ENCODE measurements around the gene RPL22L1.

RPL22L1 gene

DNA sequence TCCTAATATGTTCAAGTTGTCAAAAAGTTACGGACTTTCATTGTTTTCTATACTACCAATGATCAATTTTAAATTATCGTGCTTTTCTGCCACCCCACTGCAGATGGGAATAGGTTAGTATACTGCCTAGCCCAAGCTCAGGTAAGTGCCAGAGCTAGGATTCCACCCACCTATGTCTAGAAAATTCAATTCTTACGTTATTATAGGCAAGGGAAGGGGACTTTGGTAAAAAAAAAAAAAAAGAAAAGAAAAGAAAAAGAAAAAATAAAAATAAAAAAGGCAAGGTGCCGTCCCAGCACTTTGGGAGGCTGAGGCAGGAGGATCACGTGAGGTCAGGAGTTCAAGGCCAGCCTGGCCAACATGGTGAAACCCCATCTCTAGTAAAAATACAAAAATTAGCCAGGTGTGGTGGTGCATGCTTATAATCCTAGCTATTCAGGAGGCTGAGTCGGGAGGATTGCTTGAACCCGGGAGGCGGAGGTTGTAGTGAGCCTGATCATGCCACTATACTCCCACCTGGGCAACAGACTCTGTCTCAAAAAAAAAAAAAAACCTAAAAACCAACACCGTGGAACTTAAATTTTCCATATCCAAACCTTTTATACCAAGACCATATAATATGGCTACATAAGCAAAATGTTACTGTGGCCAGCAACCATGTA, 1.3 kb downstream of the RPL22L1 start:
- ATAC-seq: no peak
- TF ChIP-seq, protein P1, sequence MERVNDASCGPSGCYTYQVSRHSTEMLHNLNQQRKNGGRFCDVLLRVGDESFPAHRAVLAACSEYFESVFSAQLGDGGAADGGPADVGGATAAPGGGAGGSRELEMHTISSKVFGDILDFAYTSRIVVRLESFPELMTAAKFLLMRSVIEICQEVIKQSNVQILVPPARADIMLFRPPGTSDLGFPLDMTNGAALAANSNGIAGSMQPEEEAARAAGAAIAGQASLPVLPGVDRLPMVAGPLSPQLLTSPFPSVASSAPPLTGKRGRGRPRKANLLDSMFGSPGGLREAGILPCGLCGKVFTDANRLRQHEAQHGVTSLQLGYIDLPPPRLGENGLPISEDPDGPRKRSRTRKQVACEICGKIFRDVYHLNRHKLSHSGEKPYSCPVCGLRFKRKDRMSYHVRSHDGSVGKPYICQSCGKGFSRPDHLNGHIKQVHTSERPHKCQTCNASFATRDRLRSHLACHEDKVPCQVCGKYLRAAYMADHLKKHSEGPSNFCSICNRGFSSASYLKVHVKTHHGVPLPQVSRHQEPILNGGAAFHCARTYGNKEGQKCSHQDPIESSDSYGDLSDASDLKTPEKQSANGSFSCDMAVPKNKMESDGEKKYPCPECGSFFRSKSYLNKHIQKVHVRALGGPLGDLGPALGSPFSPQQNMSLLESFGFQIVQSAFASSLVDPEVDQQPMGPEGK (CRISPR knock-in tag; IDR thresholded peaks at IDR 0.05; ENCODE audit: borderline replicate concordance): no peak
- TF ChIP-seq ESRRG (CRISPR knock-in tag; IDR thresholded peaks at IDR 0.05) (no peak), ZFP30 (CRISPR knock-in tag; IDR thresholded peaks at IDR 0.05) (no peak), PPARA (CRISPR knock-in tag; IDR thresholded peaks at IDR 0.05; ENCODE audit: borderline replicate concordance) (no peak), ZC3H10 (CRISPR knock-in tag; IDR thresholded peaks at IDR 0.05) (no peak), ISL1 (CRISPR knock-in tag; IDR thresholded peaks at IDR 0.05) (no peak), TOX (CRISPR knock-in tag; IDR thresholded peaks at IDR 0.05; ENCODE audit: borderline replicate concordance) (no peak), OSR1 (CRISPR knock-in tag; IDR thresholded peaks at IDR 0.05) (no peak), ZNF70 (CRISPR knock-in tag; IDR thresholded peaks at IDR 0.05) (no peak), ARNTL (CRISPR knock-in tag; IDR thresholded peaks at IDR 0.05; ENCODE audit: borderline replicate concordance, low read depth) (no peak), ZNF8 (CRISPR knock-in tag; IDR thresholded peaks at IDR 0.05) (no peak), ZNF565 (CRISPR knock-in tag; conservative IDR thresholded peaks at IDR 0.05; ENCODE audit: low read depth) (no peak), BACH2 (CRISPR knock-in tag; IDR thresholded peaks at IDR 0.05; ENCODE audit: borderline replicate concordance) (no peak)
- TF ChIP-seq, protein P2, sequence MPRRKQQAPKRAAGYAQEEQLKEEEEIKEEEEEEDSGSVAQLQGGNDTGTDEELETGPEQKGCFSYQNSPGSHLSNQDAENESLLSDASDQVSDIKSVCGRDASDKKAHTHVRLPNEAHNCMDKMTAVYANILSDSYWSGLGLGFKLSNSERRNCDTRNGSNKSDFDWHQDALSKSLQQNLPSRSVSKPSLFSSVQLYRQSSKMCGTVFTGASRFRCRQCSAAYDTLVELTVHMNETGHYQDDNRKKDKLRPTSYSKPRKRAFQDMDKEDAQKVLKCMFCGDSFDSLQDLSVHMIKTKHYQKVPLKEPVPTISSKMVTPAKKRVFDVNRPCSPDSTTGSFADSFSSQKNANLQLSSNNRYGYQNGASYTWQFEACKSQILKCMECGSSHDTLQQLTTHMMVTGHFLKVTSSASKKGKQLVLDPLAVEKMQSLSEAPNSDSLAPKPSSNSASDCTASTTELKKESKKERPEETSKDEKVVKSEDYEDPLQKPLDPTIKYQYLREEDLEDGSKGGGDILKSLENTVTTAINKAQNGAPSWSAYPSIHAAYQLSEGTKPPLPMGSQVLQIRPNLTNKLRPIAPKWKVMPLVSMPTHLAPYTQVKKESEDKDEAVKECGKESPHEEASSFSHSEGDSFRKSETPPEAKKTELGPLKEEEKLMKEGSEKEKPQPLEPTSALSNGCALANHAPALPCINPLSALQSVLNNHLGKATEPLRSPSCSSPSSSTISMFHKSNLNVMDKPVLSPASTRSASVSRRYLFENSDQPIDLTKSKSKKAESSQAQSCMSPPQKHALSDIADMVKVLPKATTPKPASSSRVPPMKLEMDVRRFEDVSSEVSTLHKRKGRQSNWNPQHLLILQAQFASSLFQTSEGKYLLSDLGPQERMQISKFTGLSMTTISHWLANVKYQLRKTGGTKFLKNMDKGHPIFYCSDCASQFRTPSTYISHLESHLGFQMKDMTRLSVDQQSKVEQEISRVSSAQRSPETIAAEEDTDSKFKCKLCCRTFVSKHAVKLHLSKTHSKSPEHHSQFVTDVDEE (CRISPR knock-in tag; IDR thresholded peaks at IDR 0.05): no peak
- TF ChIP-seq, protein P3, sequence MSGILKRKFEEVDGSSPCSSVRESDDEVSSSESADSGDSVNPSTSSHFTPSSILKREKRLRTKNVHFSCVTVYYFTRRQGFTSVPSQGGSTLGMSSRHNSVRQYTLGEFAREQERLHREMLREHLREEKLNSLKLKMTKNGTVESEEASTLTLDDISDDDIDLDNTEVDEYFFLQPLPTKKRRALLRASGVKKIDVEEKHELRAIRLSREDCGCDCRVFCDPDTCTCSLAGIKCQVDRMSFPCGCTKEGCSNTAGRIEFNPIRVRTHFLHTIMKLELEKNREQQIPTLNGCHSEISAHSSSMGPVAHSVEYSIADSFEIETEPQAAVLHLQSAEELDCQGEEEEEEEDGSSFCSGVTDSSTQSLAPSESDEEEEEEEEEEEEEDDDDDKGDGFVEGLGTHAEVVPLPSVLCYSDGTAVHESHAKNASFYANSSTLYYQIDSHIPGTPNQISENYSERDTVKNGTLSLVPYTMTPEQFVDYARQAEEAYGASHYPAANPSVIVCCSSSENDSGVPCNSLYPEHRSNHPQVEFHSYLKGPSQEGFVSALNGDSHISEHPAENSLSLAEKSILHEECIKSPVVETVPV (CRISPR knock-in tag; IDR thresholded peaks at IDR 0.05): no peak

DNA sequence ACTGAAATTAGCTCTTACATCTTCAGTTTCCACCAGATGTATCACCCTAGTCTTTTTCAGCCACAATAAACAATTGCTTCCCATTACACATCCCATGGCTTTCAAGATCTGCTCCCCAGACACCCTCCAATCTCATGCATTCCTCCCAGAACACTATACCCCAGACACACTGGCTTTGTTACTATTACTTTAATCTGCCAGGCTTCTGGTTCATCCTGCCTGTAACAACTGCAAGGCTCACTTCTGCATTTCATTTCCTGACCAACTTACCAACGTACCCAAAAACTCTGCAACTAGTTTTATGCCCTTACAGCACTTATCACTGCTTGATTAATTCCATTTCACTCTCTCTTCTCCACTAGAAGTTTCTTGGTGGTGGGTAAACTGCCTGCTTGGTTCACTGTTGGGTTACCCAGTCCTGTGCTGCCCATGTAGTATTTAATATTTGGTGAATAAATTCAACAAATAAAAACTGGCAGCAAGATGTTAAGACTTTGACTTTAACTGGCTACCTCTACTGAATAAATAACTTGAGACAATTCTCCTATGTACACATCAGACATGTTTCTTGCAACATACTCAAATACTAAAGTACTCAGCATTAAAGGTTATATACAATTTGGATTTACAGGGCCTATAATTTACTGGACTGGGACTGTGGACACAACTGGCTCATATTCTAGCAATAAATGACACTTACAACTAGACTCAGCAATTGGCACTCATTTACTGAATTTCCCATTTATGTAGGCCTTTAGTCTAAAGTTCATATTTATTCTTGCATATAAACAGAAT, 2.7 kb downstream of the RPL22L1 start:
- TF ChIP-seq CSDC2 (CRISPR knock-in tag; IDR thresholded peaks at IDR 0.05): no peak
- no peak for ATAC-seq

DNA sequence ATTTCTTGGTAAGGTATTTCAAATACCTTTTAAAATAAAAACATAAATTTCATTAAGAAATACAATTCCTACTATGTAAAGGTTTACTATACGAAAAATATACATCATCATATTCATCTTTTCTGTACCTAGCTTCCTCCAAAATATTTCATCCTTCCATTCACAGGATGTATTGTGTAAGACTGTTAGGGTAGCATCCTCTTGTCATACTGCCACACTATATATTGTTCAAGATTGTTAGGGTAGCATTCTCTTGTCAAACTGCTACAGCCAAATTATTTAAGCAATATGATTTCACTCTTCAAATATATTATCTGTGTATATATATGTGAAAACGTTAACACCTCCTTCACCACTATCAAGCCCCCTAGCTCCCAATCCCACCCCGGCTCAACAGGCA, 3.5 kb downstream of the RPL22L1 start:
- TF ChIP-seq ZNF70 (CRISPR knock-in tag; IDR thresholded peaks at IDR 0.05) (no peak), ZNF565 (CRISPR knock-in tag; conservative IDR thresholded peaks at IDR 0.05; ENCODE audit: low read depth) (no peak), ZFP3 (CRISPR knock-in tag; IDR thresholded peaks at IDR 0.05) (no peak), ARNTL (CRISPR knock-in tag; IDR thresholded peaks at IDR 0.05; ENCODE audit: borderline replicate concordance, low read depth) (no peak), SNAI2 (CRISPR knock-in tag; IDR thresholded peaks at IDR 0.05) (no peak), ESRRG (CRISPR knock-in tag; IDR thresholded peaks at IDR 0.05) (no peak), BACH2 (CRISPR knock-in tag; IDR thresholded peaks at IDR 0.05; ENCODE audit: borderline replicate concordance) (no peak)
- TF ChIP-seq, protein P4, sequence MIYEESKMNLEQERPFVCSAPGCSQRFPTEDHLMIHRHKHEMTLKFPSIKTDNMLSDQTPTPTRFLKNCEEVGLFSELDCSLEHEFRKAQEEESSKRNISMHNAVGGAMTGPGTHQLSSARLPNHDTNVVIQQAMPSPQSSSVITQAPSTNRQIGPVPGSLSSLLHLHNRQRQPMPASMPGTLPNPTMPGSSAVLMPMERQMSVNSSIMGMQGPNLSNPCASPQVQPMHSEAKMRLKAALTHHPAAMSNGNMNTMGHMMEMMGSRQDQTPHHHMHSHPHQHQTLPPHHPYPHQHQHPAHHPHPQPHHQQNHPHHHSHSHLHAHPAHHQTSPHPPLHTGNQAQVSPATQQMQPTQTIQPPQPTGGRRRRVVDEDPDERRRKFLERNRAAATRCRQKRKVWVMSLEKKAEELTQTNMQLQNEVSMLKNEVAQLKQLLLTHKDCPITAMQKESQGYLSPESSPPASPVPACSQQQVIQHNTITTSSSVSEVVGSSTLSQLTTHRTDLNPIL (CRISPR knock-in tag; IDR thresholded peaks at IDR 0.05; ENCODE audit: low read depth): no peak
- no peak for ATAC-seq
